ENCODE results near the gene GMCL2.

DNA sequence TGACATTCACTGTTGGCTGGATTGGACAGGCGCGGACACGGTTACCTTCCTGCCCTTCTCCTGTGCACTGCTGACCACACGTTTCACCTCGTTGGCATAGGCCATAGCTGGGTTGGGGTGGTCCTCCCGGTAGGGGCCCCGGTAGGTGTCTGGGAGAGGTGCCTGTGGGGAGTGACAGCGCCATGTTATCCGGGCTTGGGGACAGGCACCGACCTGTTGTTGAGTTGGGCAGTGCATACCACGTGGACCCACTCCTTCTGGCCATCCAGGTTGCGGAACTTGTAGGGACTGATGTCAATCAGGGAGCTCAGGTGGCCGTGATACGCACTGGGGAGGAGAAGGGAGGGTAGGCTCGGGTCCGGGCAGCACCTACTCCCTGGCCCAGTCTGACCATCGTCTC is 37.2 kb upstream of the GMCL2 start:
- TF ChIP-seq CTCF (IDR thresholded peaks at IDR 0.05), result no peak
- TF ChIP-seq POLR2AphosphoS5 (IDR thresholded peaks at IDR 0.05), result no peak
